HG02870 (cell line): ENCODE measurements around the gene NRN1L.
"Not testable (repeated sequence)": the region's sequence is repeated elsewhere in the genome, so short reads cannot be mapped to it uniquely, and the experiment has no call there.

Experiments used
- ATAC-seq: cut with Tn5 transposase; IDR thresholded peaks from one replicate; pipeline ENCODE4 v1.9.1; 2021; ENCODE audit warnings: mild to moderate bottlenecking, moderate library complexity; ENCODE audit not compliant: unreplicated experiment

NRN1L gene

DNA sequence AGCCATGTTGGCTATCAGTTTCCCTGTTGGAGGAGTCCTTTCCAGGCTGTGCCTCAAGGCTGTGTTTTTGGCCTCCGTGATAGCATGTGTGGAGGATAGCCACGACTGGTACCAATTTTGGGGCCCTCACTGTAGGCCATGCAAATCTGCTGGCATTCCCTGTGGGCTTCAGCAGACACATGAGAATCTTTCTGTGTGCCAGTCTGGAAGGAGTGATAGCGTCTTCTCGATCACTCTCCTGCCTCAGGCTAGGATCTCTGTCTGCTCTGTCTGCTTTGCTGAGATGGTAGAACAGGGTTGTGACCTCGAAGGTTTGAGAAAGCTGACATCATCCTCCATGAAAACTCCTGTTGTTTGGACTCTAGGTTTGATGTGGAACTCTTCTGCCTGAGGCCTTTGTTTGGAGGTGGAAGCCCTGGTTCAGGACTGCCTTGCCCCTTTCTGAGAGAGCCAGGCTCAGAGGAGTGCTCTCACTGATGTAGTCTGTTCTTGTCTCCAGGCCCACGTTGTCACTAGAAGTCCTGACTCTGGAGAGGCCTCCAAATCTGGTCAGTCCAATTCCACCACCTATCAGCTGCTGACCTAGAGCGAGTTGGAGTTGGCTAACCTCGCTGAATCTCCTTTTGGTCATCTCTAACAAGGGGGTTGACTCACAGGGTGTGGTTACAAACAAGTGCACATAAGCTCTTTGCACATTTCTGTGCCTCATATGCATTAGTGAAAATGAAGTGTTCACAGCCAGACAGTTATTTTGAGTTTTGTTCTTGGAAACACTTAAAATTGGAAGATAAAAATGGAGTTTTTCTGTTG, 23.9 kb upstream of the NRN1L start:
- no peak for ATAC-seq

DNA sequence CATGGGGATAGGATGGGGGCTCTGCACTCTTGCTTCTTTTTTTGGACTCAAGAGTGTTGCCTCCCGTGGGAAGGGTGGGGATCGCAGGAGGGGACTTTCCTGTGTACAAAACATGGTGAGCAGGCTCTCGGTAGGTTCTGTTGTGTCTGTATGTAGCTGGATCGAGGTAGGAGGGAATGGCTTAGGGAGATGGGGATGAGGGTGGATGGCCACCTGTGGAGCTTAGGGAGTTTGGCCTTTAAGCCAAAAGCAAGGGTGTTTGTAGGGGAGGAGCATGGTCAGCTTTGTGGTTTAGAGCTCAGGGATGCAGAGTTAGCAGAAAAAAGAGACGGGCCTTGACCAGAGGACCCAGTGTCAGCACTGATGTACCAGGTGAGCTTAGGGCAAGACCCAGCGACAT, 22.8 kb upstream of the NRN1L start:
- no peak for ATAC-seq

DNA sequence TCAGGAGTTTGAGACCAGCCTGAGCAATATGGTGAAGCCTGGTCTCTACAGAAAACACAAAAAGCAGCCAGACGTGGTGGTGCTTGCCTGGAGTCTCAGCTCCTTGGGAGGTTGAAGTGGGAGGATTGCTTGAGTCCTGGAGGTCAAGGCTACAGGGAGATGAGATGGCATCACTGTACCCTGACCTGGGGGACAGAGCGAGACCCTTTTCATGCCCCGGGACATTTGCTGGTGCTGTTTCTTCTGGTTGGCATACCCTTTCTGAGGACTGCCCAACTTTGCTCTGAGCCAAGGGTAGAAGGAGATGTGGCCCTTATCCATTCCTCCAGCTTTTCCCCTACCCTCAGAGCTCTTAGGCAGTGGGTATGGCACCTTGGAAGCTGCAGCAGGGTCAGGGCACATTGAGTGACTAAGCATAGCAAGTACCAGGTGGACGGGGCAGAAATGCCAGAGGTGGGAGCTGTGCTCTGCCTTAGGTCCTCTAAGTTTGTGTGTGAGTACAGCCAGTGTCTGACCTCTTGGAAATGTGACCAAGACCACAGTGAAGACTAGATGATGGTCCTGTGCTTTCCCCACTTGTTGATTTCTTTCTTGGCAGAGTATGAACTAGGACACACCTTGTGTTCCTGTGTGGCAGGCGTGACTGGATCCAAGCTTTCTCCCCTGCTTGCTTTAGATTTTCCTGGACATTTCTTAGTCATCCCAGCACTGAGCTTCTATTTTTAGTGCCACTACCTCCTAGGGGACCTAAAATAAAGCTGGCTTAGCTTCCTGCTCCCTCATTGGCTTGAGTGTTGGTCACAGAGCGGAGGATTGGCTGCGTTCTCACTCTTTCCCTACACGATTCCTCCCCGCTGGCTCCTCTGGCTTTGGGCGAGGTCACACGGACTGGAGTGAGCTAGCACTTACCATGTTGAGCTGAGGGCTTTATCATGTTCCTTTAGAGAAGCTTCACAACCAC, 21.8 kb upstream of the NRN1L start:
- ATAC-seq = no peak

DNA sequence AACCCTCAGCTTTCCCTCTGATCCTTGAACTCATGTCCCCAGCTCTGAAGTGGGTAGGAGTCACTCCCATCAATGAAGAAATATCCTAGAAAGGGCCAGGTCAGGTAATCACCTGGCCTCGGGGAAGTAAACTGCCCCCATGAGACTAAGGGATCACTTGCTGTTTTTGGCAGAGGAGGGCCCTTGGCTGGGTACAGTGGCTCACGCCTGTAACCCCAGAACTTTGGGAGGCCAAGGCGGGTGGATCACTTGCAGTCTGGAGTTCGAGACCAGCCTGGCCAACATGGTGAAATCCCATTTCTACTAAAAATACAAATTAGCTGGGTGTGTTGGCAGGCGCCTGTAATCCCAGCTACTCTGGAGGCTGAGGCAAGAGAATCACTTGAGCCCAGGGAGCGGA, 20.6 kb upstream of the NRN1L start:
- not testable (repeated sequence) for ATAC-seq

DNA sequence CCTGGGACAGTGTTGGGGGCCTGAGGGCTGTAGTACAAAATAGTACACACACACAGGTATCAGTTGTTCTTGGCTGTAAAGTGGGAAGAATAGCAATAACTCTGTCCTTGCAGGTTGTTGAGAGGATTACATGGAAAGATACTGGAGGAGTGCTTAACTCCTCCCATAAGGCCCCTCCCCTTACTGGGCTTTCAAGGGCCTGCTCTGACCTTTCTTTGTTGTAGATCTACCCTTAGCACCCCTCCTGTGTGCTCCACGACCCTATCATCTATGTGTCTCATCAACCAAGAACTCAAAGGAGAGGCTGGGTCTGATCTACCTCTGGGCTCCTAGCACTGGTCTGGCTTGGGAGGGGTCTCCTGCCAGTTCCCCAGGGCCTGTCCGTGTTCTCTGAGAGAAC, 20.1 kb upstream of the NRN1L start:
- ATAC-seq = no peak

DNA sequence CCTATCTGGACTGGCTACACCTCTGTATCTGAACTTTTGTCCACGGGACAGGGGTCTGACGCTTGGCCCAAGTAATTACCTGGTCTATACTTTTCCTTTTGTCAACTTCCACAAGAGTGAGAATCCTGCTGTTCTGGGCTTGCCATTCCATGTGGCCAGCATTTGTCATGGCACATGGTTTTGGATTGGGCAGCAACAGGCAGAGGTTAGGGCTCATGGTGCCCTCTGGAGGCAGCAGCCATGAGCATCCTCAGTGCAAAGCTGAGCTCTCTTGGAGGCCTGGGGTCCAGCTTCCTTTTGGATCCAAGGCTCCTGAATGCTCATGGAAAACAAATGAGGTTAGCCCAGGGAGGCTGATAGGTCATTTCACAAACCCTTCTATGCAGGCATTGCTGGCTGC, 19.4 kb upstream of the NRN1L start:
- no peak for ATAC-seq

DNA sequence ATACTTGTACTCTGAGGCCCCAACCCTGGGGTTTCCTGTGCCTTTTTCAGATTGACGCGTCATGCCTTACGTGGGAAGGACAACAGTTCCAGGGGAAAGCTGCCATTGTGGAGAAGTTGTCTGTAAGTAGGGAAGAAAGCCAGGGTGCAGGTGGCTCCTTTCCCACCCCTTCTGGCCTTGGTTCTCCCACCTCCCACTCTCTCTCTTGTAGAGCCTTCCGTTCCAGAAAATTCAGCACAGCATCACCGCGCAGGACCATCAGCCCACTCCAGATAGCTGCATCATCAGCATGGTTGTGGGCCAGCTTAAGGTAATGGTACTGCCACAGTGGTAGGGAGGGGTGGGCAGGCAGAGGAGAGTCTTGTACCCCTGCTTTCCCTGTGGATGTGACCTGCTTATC, 16.4 kb upstream of the NRN1L start:
- ATAC-seq = no peak

DNA sequence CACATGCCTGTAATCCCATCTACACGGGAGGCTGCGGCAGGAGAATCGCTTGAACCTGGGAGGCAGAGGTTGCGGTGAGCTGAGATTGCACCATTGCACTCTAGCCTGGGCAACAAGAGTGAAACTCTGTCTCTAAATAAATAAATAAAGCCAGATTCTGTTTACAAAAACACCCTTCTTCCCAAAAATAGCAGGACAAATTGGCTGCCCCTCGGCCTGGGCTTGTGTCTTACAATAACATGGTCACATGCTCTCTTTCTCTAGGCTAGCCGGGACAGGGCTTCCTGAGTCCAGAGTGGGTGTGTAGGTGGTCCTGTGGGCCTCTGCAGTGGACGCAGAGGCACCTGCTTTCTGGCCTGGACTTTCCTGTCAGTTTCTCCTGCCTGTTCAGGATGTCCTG, 15.0 kb upstream of the NRN1L start:
- no peak for ATAC-seq

DNA sequence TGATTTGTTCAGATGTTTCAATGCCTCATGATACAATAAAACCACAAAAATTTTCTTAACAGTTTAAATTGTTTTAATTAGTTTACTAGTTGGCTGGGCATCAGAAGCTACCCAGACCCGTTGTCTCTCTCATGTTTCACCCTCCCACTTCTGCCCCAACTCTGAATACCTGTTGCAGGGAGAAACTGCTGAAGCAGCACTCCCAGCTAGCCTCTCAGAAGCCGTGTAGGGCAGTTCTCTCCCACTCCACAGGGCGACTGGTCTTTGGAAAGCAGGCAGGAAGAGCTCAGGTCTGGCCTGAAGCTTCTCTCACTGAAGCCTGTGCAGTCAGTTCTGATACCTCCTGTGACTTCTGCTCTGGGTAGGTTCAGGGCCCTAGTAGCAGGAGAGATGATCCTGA, 13.4 kb upstream of the NRN1L start:
- no peak for ATAC-seq

DNA sequence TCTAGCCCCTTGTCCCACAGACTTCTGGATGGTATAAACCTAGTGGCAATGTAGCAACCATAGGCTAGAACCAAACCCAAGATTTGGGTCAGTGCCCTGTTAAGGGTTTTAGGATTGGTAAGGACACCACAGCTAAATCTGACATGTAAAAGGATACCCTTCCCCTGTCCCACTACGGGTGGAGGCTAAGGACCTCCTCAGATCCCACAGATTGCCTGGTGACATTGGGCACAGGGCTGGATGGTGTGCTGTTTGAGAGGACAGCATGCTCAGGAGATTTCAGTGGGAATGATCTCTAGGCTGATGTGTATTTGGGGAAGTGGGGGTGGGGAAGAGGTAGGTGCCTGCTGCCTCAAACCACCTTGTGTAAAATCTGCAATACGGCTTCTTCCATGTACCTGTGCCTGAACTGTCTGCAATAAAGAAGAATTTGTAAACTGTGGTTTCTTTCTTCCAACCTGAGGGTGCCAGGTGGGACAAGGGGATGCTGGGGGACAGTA, 12.5 kb upstream of the NRN1L start:
- ATAC-seq = no peak

DNA sequence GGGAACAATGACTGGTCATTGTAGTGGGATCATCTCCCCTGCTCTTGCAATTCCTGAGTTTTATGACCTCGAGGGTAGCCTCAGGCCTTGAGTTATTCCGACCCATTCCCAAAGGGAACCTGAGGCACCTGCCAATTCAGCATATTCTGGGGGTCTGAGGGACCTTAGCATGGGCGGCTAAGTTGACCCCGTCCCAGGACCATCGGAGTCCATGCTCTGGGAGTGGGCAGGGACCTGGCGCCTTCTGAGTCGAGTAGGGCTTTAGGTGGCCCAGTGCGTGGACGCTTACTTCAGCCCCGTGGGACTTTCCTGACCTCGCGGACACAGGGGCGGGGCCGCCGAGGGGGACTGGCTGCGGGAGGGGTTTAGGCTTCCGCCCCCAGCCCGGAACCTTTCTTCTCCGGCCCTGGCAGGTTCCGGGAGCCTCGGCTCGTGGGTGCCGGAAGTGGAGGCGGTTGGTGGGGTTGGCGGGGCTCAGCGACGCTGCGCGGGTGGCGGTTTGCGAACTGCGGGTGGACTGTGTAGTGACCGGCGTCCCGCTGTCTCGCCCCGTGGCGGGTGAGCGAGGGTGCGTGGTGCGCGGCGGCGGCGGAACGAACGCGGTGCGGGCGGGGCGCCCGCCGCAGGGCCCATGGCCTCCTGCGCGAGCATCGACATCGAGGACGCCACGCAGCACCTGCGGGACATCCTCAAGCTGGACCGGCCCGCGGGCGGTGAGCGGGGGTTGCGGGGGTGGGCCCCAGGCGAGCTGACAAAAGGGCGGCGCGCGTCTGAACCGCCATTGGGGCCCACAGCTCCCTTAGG, 11.9 kb upstream of the NRN1L start, which contains the start of gene EDC4:
EDC4 (plus strand) TSS at position 422 of the 804 bp plus-strand sequence; CDS start at position 632, 210 bp downstream.
- ATAC-seq = peak; percentile 59

DNA sequence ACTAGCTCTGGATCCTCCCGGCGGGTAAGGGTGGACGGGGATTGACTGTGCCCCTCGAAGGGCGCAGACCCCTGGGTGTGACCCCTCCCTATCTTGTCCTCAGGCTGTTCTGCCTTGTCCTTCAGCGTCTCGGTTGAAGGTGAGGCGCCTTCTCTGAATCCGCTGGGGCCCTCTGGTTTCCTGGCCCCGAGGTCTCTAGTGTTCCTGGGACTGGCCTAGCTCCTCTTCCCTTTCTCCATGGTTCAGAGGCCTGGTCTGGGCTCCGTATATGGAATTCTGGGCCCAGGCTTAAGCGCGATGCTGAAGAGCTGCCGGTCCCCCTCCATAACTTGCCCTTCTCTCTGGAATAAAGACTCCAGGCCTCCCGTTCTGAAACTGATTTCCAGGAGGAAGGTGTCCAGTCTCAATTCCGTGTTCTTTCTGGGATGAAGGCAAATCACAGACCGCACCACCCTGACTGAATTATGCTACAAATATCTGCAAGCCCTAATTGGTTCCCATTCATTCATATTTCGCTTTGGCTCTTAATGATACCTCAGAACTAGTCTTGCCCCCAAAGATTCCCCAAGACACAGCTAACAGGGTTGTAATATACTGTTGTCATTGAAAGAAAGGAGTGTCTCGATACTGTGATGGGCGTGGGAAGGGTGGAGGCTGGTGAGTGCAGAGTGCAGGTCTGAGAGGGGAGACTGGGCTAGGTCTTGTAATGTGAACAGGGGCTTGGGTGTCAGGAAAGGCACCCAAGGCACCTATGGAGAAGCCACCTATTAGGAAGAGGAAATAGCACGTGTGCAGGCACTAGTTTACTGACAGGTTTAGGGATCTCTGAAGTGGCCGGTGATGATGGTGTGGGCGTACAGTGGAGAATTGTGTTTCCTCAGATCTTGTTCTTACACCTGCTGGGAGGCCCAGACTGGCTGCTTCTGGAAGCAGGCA, 11.0 kb upstream of the NRN1L start:
- ATAC-seq = no peak

DNA sequence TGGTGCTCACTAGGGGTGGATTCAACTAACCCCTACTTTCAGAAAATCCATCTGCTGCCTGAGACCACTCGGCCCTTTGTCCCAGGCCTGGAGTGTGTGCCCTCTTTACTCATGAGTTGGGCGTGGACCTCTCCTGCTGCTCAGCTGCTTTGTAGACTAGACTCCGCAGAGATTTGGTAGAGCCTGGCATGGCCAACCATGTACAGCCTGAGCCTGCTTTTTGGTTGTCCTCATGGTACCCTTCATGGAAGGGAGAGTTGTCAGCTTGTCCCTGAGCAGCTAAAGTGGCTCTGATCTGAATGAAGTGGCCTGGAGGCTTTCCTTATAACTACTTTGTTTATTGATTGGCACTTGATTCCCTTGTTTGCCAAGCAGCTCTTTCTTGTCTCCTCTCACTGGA, 10.3 kb upstream of the NRN1L start:
- no peak for ATAC-seq

DNA sequence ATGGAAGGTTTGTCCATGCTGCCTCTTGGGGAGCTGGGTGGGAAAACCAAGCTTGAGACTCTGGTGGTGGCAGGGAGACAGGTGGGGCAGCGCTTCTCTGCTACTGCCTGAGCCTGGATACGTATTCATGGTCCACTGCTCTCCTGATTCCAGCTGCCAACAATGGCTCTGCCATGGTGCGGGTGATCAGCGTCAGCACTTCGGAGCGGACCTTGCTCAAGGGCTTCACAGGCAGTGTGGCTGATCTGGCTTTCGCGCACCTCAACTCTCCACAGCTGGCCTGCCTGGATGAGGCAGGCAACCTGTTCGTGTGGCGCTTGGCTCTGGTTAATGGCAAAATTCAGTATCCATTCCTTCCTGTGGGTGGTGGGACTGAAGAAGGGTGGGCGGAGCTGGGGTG, 7.6 kb upstream of the NRN1L start:
- no peak for ATAC-seq

DNA sequence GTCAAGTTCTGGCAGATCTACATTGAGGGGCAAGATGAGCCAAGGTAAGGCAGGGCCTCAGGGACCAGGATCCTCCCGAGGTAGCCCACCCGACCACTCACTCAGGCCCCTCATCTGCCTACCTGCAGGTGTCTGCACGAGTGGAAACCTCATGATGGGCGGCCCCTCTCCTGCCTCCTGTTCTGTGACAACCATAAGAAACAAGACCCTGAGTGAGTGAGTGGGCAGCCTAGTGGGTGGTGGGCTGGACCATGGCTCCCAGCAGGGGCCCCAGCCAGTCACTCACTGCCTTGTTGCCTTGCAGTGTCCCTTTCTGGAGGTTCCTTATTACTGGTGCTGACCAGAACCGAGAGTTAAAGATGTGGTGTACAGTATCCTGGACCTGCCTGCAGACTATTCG, 6.5 kb upstream of the NRN1L start:
- ATAC-seq = no peak

DNA sequence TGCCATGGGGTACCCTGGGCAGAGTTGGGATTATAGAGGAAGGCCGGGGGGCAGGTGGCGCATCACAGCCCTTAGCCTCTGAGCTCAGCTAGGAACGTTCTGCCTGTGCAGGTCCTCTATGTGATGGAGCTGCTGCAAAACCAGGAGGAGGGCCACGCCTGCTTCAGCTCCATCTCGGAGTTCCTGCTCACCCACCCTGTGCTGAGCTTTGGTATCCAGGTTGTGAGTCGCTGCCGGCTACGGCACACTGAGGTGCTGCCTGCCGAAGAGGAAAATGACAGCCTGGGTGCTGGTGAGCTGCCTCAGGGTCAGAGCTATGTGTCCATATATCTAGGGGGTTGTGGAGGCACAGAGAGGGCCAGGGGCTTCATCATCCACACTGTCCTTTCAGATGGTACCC, 5.8 kb upstream of the NRN1L start:
- ATAC-seq = no peak

DNA sequence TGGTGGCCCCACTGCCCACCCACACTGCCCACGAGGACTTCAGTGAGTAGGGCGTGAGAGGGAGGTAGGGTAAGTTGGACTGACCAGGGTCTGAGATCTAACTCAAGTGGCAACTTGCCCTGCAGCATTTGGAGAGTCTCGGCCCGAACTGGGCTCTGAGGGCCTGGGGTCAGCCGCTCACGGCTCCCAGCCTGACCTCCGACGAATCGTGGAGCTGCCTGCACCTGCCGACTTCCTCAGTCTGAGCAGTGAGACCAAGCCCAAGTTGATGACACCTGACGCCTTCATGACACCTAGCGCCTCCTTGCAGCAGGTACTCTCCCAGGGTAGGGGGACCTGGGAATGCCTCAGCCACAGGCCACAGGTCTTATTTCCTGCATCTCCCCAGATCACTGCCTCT, 5.2 kb upstream of the NRN1L start:
- ATAC-seq = no peak

DNA sequence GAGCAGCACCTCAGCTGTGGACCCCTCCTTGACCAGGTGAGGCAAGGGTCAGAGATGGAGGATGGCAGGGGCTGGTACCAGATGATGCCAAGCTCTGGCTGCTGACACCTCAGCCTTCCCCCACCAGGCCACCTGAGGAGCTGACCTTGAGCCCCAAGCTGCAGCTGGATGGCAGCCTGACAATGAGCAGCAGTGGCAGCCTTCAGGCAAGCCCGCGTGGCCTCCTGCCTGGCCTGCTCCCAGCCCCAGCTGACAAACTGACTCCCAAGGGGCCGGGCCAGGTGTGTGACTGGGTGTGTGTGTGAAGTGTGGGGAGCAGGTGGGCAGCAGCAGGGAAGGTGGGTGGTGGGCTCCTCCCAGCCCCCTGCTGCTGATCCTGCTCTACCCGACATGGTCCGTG, 4.7 kb upstream of the NRN1L start:
- no peak for ATAC-seq

DNA sequence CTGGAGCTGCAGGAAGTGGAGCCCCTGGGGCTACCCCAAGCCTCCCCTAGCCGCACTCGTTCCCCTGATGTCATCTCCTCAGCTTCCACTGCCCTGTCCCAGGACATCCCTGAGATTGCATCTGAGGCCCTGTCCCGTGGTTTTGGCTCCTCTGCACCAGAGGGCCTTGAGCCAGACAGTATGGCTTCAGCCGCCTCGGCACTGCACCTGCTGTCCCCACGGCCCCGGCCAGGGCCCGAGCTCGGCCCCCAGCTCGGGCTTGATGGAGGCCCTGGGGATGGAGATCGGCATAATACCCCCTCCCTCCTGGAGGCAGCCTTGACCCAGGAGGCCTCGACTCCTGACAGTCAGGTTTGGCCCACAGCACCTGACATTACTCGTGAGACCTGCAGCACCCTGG, 4.1 kb upstream of the NRN1L start:
- ATAC-seq = no peak

DNA sequence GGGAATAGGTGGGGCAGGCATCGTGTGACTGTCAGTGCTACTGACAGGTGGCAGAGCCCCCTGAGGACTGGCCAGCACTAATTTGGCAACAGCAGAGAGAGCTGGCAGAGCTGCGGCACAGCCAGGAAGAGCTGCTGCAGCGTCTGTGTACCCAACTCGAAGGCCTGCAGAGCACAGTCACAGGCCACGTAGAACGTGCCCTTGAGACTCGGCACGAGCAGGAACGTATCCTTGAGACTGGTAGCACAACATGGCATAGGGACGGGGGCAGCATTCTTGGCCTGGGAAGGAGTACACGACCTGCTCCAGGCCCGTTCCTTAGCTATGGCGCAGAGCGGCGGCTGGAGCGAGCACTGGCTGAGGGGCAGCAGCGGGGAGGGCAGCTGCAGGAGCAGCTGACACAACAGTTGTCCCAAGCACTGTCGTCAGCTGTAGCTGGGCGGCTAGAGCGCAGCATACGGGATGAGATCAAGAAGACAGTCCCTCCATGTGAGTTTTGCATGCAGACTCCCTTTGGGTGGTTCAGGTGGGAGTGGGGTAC, 3.0 kb upstream of the NRN1L start:
- ATAC-seq = no peak
